ENCODE data around the gene GNG12. TPM values are rescaled to one million over a fixed set of nuclear protein-coding genes. Genes with fewer than 3 reads are reported as not detected.

GNG12 gene
- total RNA-seq, 1 donor from 2014 or later, result 60.5 TPM

- DNase-seq (ENCODE audit: low read depth), result no peak
These were observed 121.4 kb downstream of the GNG12 start for GRCh38 chr1:67711855-67712212.

GRCh38 chr1:67711158-67711854, 122.0 kb downstream of the GNG12 start:
- no peak for DNase-seq (ENCODE audit: low read depth)

- no peak for DNase-seq (ENCODE audit: low read depth)
These were observed 122.8 kb downstream of the GNG12 start for GRCh38 chr1:67710417-67710816.

- DNase-seq (ENCODE audit: low read depth), result peak; percentile 71
These were observed 124.7 kb downstream of the GNG12 start for GRCh38 chr1:67708606-67709005.

- no peak for DNase-seq (ENCODE audit: low read depth)
These were observed 127.4 kb downstream of the GNG12 start for GRCh38 chr1:67705735-67706453.

- DNase-seq (ENCODE audit: low read depth), result peak; percentile 75
These were observed 128.9 kb downstream of the GNG12 start for GRCh38 chr1:67704351-67704750.

- no peak for DNase-seq (ENCODE audit: low read depth)
These were observed 131.4 kb downstream of the GNG12 start for GRCh38 chr1:67701876-67702275.

- DNase-seq (ENCODE audit: low read depth), result no peak
These were observed 132.4 kb downstream of the GNG12 start for GRCh38 chr1:67700692-67701410.

GRCh38 chr1:67700220-67700619, 133.0 kb downstream of the GNG12 start:
- DNase-seq (ENCODE audit: low read depth), result no peak

- no peak for DNase-seq (ENCODE audit: low read depth)
These were observed 136.6 kb downstream of the GNG12 start for GRCh38 chr1:67696708-67697107.

GRCh38 chr1:67695963-67696362, 137.3 kb downstream of the GNG12 start:
- DNase-seq (ENCODE audit: low read depth), result no peak

GRCh38 chr1:67691712-67692111, 141.6 kb downstream of the GNG12 start:
- DNase-seq (ENCODE audit: low read depth), result no peak

- no peak for DNase-seq (ENCODE audit: low read depth)
These were observed 142.9 kb downstream of the GNG12 start for GRCh38 chr1:67690411-67690810.

GRCh38 chr1:67690018-67690363, 143.3 kb downstream of the GNG12 start:
- no peak for DNase-seq (ENCODE audit: low read depth)

GRCh38 chr1:67689267-67690017, 143.8 kb downstream of the GNG12 start:
- DNase-seq (ENCODE audit: low read depth), result no peak

- no peak for DNase-seq (ENCODE audit: low read depth)
These were observed 144.6 kb downstream of the GNG12 start for GRCh38 chr1:67688526-67689219.

GRCh38 chr1:67687649-67688048, 145.6 kb downstream of the GNG12 start:
- DNase-seq (ENCODE audit: low read depth), result no peak

- DNase-seq (ENCODE audit: low read depth), result no peak
These were observed 146.1 kb downstream of the GNG12 start for GRCh38 chr1:67687198-67687545.

GRCh38 chr1:67686267-67687197, 146.7 kb downstream of the GNG12 start:
- DNase-seq (ENCODE audit: low read depth), result peak; percentile 96
